B cell (primary cell): ENCODE results near the gene ZNF620. TPM values are rescaled to one million over a fixed set of nuclear protein-coding genes. Genes with fewer than 3 reads are reported as not detected.
A peak's percentile ranks its signal among the peaks of the same experiment; 100 is the strongest.

Source experiments
- ATAC-seq: fragments of 200-7000 bp; cut with Tn5 transposase; one replicate; pipeline ENCODE4 v1.10.0; 2021; ENCODE audit warnings: low read depth, mild to moderate bottlenecking, moderate number of reproducible peaks, moderate library complexity
- CTCF ChIA-PET: fragments of 350-600 bp; sonication (Branson Sonifier 250); formaldehyde crosslinking; loops from one replicate; lab custom pipeline; 2021; ENCODE audit warnings: antibody characterized with exemption, inconsistent platforms; lab: Charles Lee
- POLR2A ChIA-PET: fragments of 350-600 bp; sonication (Branson Sonifier 250); formaldehyde crosslinking; loops from one replicate; lab custom pipeline; 2021; ENCODE audit warnings: antibody characterized with exemption; lab: Charles Lee
- DNase-seq: peaks from one replicate; pipeline ENCODE4 v3.0.0; 2013
- H2AFZ ChIP-seq: 2 replicates; pipeline ENCODE4 v1.6.1; 2012; ENCODE audit warnings: mild to moderate bottlenecking, low read depth, low read length; ENCODE audit not compliant: insufficient read depth, poor library complexity, severe bottlenecking
- H3K27ac ChIP-seq, 2 donors: 1 replicate in 1 of 2; 2 replicates in 1 of 2; pipeline ENCODE4 v1.5.1; 2012 to 2013; ENCODE audit warnings: low read length in 2 of 2, mild to moderate bottlenecking in 2 of 2, moderate library complexity in 1 of 2
- H3K27me3 ChIP-seq, 4 experiments: fragments of 200-600 bp in 1 of 4; sonication (generic) in 1 of 4; replicated peaks in 1 of 4; 1 replicate in 2 of 4; 2 replicates in 2 of 4; pipeline versions ENCODE4 v1.6.1 to v1.7.0; 2013 to 2016; ENCODE audit warnings: low read length in 3 of 4, mild to moderate bottlenecking in 2 of 4, mixed read lengths in 1 of 4, moderate library complexity in 1 of 4; ENCODE audit not compliant: insufficient read depth in 4 of 4, control insufficient read depth in 3 of 4; ENCODE audit errors: control extremely low read depth in 1 of 4
- H3K36me3 ChIP-seq, 2 experiments: replicated peaks in 1 of 2; 1 replicate in 1 of 2; 2 replicates in 1 of 2; pipeline versions ENCODE4 v1.6.1 to v1.7.1; 2013; ENCODE audit warnings: low read length in 1 of 2; ENCODE audit not compliant: insufficient read depth in 2 of 2, control insufficient read depth in 1 of 2; ENCODE audit errors: control extremely low read depth in 1 of 2, extremely low read depth in 1 of 2
- H3K4me1 ChIP-seq, 2 donors: fragments of 200-600 bp in 1 of 2; sonication (generic) in 1 of 2; 1 replicate in 1 of 2; 2 replicates in 1 of 2; pipeline versions ENCODE4 v1.5.1 to v1.6.1; 2013 to 2017; ENCODE audit warnings: low read length in 2 of 2; ENCODE audit not compliant: control insufficient read depth in 2 of 2, insufficient read depth in 2 of 2
- H3K4me2 ChIP-seq: replicated peaks from 2 replicates; pipeline ENCODE3; 2012; ENCODE audit warnings: mild to moderate bottlenecking, low read depth, low read length; ENCODE audit not compliant: poor library complexity, severe bottlenecking
- H3K4me3 ChIP-seq, 5 experiments: fragments of 200-600 bp in 1 of 5; sonication (generic) in 1 of 5; 1 replicate in 3 of 5; 2 replicates in 2 of 5; pipeline versions ENCODE4 v1.5.1 to v1.7.0; 2011 to 2016; ENCODE audit warnings: low read length in 4 of 5, mild to moderate bottlenecking in 4 of 5, low read depth in 2 of 5, control low read depth in 1 of 5, moderate library complexity in 1 of 5; ENCODE audit not compliant: insufficient read depth in 1 of 5; ENCODE audit errors: control extremely low read depth in 1 of 5, extremely low read depth in 1 of 5
- H3K79me2 ChIP-seq: fragments of 200-600 bp; sonication (generic); one replicate; pipeline ENCODE4 v1.6.0; 2016; ENCODE audit warnings: low read length; ENCODE audit not compliant: control insufficient read depth, insufficient read depth
- H3K9ac ChIP-seq: fragments of 200-600 bp; sonication (generic); 2 replicates; pipeline ENCODE4 v1.6.1; 2017; ENCODE audit warnings: mild to moderate bottlenecking, low read length, moderate library complexity
- H3K9me3 ChIP-seq, 3 donors: one replicate each; pipeline versions ENCODE4 v1.6.1 to v1.7.1; 2013; ENCODE audit warnings: low read length in 2 of 3; ENCODE audit not compliant: control insufficient read depth in 2 of 3, insufficient read depth in 1 of 3; ENCODE audit errors: control extremely low read depth in 1 of 3
- H4K20me1 ChIP-seq: 2 replicates; pipeline ENCODE4 v1.6.0; 2012; ENCODE audit warnings: mild to moderate bottlenecking, low read length; ENCODE audit not compliant: insufficient read depth, control insufficient read depth, poor library complexity, severe bottlenecking
- H3K27ac Mint-ChIP-seq: one replicate; pipeline ENCODE4 v1.8.0; 2021; ENCODE audit warnings: mixed read lengths
- H3K27me3 Mint-ChIP-seq: one replicate; pipeline ENCODE4 v1.8.0; 2021; ENCODE audit warnings: mixed read lengths
- H3K4me1 Mint-ChIP-seq: one replicate; pipeline ENCODE4 v1.8.0; 2021; ENCODE audit warnings: mixed read lengths
- H3K4me3 Mint-ChIP-seq: one replicate; pipeline ENCODE4 v1.8.0; 2021; ENCODE audit warnings: mixed read lengths
- H3K9me3 Mint-ChIP-seq: one replicate; pipeline ENCODE4 v1.8.0; 2022; ENCODE audit warnings: mixed read lengths; ENCODE audit not compliant: insufficient read depth
- CTCF ChIP-seq: fragments of 200-600 bp; IDR thresholded peaks from one replicate; pipeline ENCODE4 v1.8.0; 2022; ENCODE audit warnings: antibody characterized with exemption, mild to moderate bottlenecking
- EZH2 ChIP-seq: IDR thresholded peaks from 2 replicates; pipeline ENCODE4 v1.6.1; 2012; ENCODE audit warnings: borderline replicate concordance, low read depth, mild to moderate bottlenecking, moderate library complexity, low read length; ENCODE audit not compliant: insufficient read depth, poor library complexity, severe bottlenecking
- WGBS: methylation state at CpG from one replicate; pipeline ENCODE4 v1.1.5; 2013; ENCODE audit warnings: missing lambda C conversion rate; ENCODE audit not compliant: insufficient coverage; 5-methylcytosine and 5-hydroxymethylcytosine counted together
- intact Hi-C: fragments of 100-400 bp; cut with micrococcal nuclease; formaldehyde crosslinking; loops from one replicate; pipeline ENCODE4 v1.10.0; 2022
- polyA plus RNA-seq: library from polyadenylated mRNA; depleted of rRNA; stranded (reverse); fragments of >200 nt; gene quantifications from 2 replicates; pipeline ENCODE4 v1.2.3, GENCODE V29; 2012
- total RNA-seq, 2 donors: library from RNA; stranded (reverse); fragments of 120-200 nt in 1 of 2; gene quantifications; 1 replicate in 1 of 2; 2 replicates in 1 of 2; pipeline versions ENCODE4 v1.2.3 to v1.2.4, GENCODE V29; 2013 to 2022

The ZNF620 gene
- total and polyA plus RNA-seq, 2 donors (not counting 1 experiment from before 2014, with no cell fraction given): 1.2 to 6.6 TPM

GRCh38 chr3:40456940-40457823 lies 48.7 kb upstream of the ZNF620 start, which contains the start of gene RPL14:
Gene RPL14 (plus strand): TSS chr3:40457339. CDS start chr3:40457472, 133 bp downstream.
- under 1% methylated on average over 79 of the region's 79 CpGs for WGBS
- peak within 1 kb of the TSS; percentile 96 for H3K27ac Mint-ChIP-seq
- H3K4me1 Mint-ChIP-seq: peaks cover 45% of the 10 kb centered on the region
- intact Hi-C loops: loop anchor here (1.0 to 10.0 kb wide), 3 partner anchors 67 to 738 kb away; partner anchors contain the start of genes CTNNB1, EIF1B and ZNF621
- Histone ChIP-seq H3K79me2 (peaks cover 29% of the 10 kb centered on the region), H3K36me3 (peaks cover 5 to 36% of the 10 kb centered on the region in 2 experiments), H3K9ac (peak within 1 kb of the TSS; percentile 69), H3K4me2 (peak within 1 kb of the TSS; percentile 88), H3K4me3 (peak within 1 kb of the TSS; percentile 68 to 95 (median 82)), H3K4me1 (peaks cover 29 to 35% of the 10 kb centered on the region in 2 donors), H3K9me3 (peaks cover 0 to 5% (median 0%) of the 10 kb centered on the region in 3 donors), H3K27me3 (no peaks in the 10 kb centered on the region), H4K20me1 (peaks cover 32% of the 10 kb centered on the region), H2AFZ (peak within 1 kb of the TSS; percentile 76), H3K27ac (peak within 1 kb of the TSS; percentile 84 to 88)
- ChIA-PET POLR2A (interaction anchor here (0.7 to 1.5 kb wide), 3 partner anchors 20 to 148 kb away, joined by 6 to 9 read pairs (median 6); partner anchors contain the start of genes ZNF619 and ZNF620), CTCF (interaction anchor here (1.3 to 1.6 kb wide), 2 partner anchors 14 to 68 kb away, joined by 4 to 5 read pairs; partner anchors contain the start of gene ZNF621)
- ATAC-seq (peak; percentile 69), DNase-seq (peak; percentile 96)
- H3K4me3 Mint-ChIP-seq: peak within 1 kb of the TSS; percentile 94
- no peaks in the 10 kb centered on the region for H3K9me3 Mint-ChIP-seq
- TF ChIP-seq CTCF: no peak
- no peak for TF ChIP-seq EZH2
- no peaks in the 10 kb centered on the region for H3K27me3 Mint-ChIP-seq
